SK-N-SH (cell line): ENCODE measurements around the gene TNPO2. TPM values are rescaled to one million over a fixed set of nuclear protein-coding genes. Genes with fewer than 3 reads are reported as not detected.

ENCODE experiments used
- CTCF ChIA-PET: fragments of 300-600, 350-600 bp; formaldehyde crosslinking; extraction: SDS; loops from one replicate; lab custom pipeline; 2021; lab: Yijun Ruan, JAX
- POLR2A ChIA-PET: fragments of 350-600 bp; sonication (Branson Sonifier 250); formaldehyde crosslinking; extraction: SDS; loops from one replicate; lab custom pipeline; 2020; ENCODE audit warnings: antibody characterized with exemption, inconsistent platforms; lab: Yijun Ruan, JAX
- DNase-seq: peaks from one replicate; pipeline ENCODE4 v3.0.0; 2012
- H2AFZ ChIP-seq: fragments of 200-600 bp; sonication (generic); 2 replicates; pipeline ENCODE4 v1.8.1; 2016; ENCODE audit warnings: antibody characterized with exemption, mild to moderate bottlenecking, low read depth
- H3F3A ChIP-seq: fragments of 200-600 bp; sonication (generic); replicated peaks from 2 replicates; pipeline ENCODE3; 2016; ENCODE audit warnings: antibody characterized with exemption, mild to moderate bottlenecking; ENCODE audit not compliant: insufficient read depth
- H3K27ac ChIP-seq, 2 experiments: fragments of 200-500 bp in 1 of 2; fragments of 200-600 bp in 1 of 2; sonication (Bioruptor generic) in 1 of 2; sonication (generic), shearing (Covaris generic) in 1 of 2; 2 replicates each; pipeline versions ENCODE4 v1.5.1 to v1.6.1; 2014 to 2016; ENCODE audit warnings: low read depth in 2 of 2, inconsistent platforms in 1 of 2, low read length in 1 of 2, mild to moderate bottlenecking in 1 of 2, mixed read lengths in 1 of 2
- H3K27me3 ChIP-seq: fragments of 200-600 bp; sonication (generic), shearing (Covaris generic); 2 replicates; pipeline ENCODE4 v1.6.1; 2016; ENCODE audit warnings: mixed run types; ENCODE audit not compliant: insufficient read depth
- H3K36me3 ChIP-seq, 2 experiments: fragments of 200-500 bp in 1 of 2; fragments of 200-600 bp in 1 of 2; sonication (Bioruptor generic) in 1 of 2; sonication (generic) in 1 of 2; replicated peaks in 1 of 2; 2 replicates each; pipeline versions ENCODE3 to v1.5.1; 2014 to 2016; ENCODE audit warnings: low read length in 1 of 2, mild to moderate bottlenecking in 1 of 2; ENCODE audit not compliant: insufficient read depth in 2 of 2, control insufficient read depth in 1 of 2
- H3K4me1 ChIP-seq, 2 experiments: fragments of 200-500 bp in 1 of 2; fragments of 200-600 bp in 1 of 2; sonication (Bioruptor generic) in 1 of 2; sonication (generic), shearing (Covaris generic) in 1 of 2; 2 replicates each; pipeline versions ENCODE4 v1.5.1 to v1.6.1; 2014 to 2016; ENCODE audit warnings: low read depth in 1 of 2, low read length in 1 of 2, mixed run types in 1 of 2; ENCODE audit not compliant: insufficient read depth in 2 of 2, control insufficient read depth in 1 of 2
- H3K4me2 ChIP-seq: fragments of 200-600 bp; sonication (generic), shearing (Covaris generic); 2 replicates; pipeline ENCODE4 v1.6.1; 2017; ENCODE audit warnings: mixed run types
- H3K4me3 ChIP-seq, 2 experiments: fragments of 200-500 bp in 1 of 2; fragments of 200-600 bp in 1 of 2; sonication (Bioruptor generic) in 1 of 2; sonication (generic), shearing (Covaris generic) in 1 of 2; 2 replicates each; pipeline versions ENCODE4 v1.5.1 to v1.8.1; 2014 to 2016; ENCODE audit warnings: low read depth in 2 of 2, inconsistent platforms in 1 of 2, low read length in 1 of 2, mild to moderate bottlenecking in 1 of 2, mixed read lengths in 1 of 2, moderate library complexity in 1 of 2
- H3K79me2 ChIP-seq: fragments of 200-600 bp; sonication (generic); 2 replicates; pipeline ENCODE4 v1.8.1; 2017; ENCODE audit warnings: mild to moderate bottlenecking; ENCODE audit not compliant: insufficient read depth
- H3K9ac ChIP-seq: fragments of 200-600 bp; sonication (generic); 2 replicates; pipeline ENCODE4 v1.6.1; 2017; ENCODE audit warnings: mixed run types
- H3K9me2 ChIP-seq: fragments of 200-600 bp; sonication (generic); 2 replicates; pipeline ENCODE4 v1.6.1; 2017; ENCODE audit warnings: mixed run types
- H3K9me3 ChIP-seq: fragments of 200-600 bp; sonication (generic); 2 replicates; pipeline ENCODE4 v1.6.1; 2017; ENCODE audit warnings: mixed run types, mild to moderate bottlenecking, moderate library complexity
- H4K20me1 ChIP-seq: fragments of 200-600 bp; sonication (generic); 2 replicates; pipeline ENCODE4 v1.6.1; 2017; ENCODE audit warnings: mild to moderate bottlenecking, mixed run types; ENCODE audit not compliant: insufficient read depth
- CHD2 ChIP-seq: fragments of 150-350 bp; IDR thresholded peaks from 2 replicates; pipeline ENCODE4 v1.6.1; 2018; ENCODE audit warnings: low read length; ENCODE audit not compliant: partially characterized antibody
- ELF1 ChIP-seq: IDR thresholded peaks from 2 replicates; pipeline ENCODE4 v1.4.0; 2012
- EP300 ChIP-seq, 2 experiments: IDR thresholded peaks; 2 replicates each; pipeline versions ENCODE4 v1.4.0 to v1.6.1; 2012; ENCODE audit warnings: borderline replicate concordance in 1 of 2, low read depth in 1 of 2, low read length in 1 of 2
- FOXM1 ChIP-seq: IDR thresholded peaks from 2 replicates; pipeline ENCODE4 v1.4.0; 2012; ENCODE audit warnings: low read depth, mild to moderate bottlenecking
- NRF1 ChIP-seq: IDR thresholded peaks from 2 replicates; pipeline ENCODE4 v1.6.1; 2012; ENCODE audit warnings: low read depth, mild to moderate bottlenecking, low read length
- POLR2AphosphoS5 ChIP-seq: IDR thresholded peaks from 2 replicates; pipeline ENCODE4 v1.6.1; 2012; ENCODE audit warnings: low read depth, low read length
- RFX5 ChIP-seq: IDR thresholded peaks from 2 replicates; pipeline ENCODE4 v1.6.1; 2012; ENCODE audit warnings: mild to moderate bottlenecking, improper control_type of control experiment, low read length
- SIN3A ChIP-seq: IDR thresholded peaks from 2 replicates; pipeline ENCODE4 v1.6.1; 2012; ENCODE audit warnings: low read depth, mild to moderate bottlenecking, low read length, moderate library complexity, borderline replicate concordance
- SMC3 ChIP-seq: IDR thresholded peaks from 2 replicates; pipeline ENCODE4 v1.6.1; 2012; ENCODE audit warnings: low read depth, low read length, improper control_type of control experiment
- YY1 ChIP-seq: IDR thresholded peaks from 2 replicates; pipeline ENCODE4 v1.4.0; 2012; ENCODE audit warnings: low read depth, mild to moderate bottlenecking
- WGBS: methylation state at CpG from one replicate; pipeline ENCODE4 v1.1.6; 2017; ENCODE audit warnings: low lambda C conversion rate; 5-methylcytosine and 5-hydroxymethylcytosine counted together
- polyA plus RNA-seq, 3 experiments: library from polyadenylated mRNA; depleted of rRNA; stranded (reverse); fragments of >200 nt; gene quantifications; 2 replicates each; pipeline ENCODE4 v1.2.3, GENCODE V29; 2012
- TF ChIP-seq, protein P1 (sequence below): IDR thresholded peaks from 2 replicates; pipeline ENCODE4 v1.4.0; 2012; ENCODE audit warnings: low read depth, borderline replicate concordance
- TF ChIP-seq, protein P2 (sequence below): IDR thresholded peaks from 2 replicates; pipeline ENCODE4 v1.4.0; 2012; ENCODE audit warnings: low read depth
- TF ChIP-seq, protein P3 (sequence below): fragments of 150-350 bp; IDR thresholded peaks from 2 replicates; pipeline ENCODE4 v1.6.1; 2016; ENCODE audit warnings: mild to moderate bottlenecking, low read depth, low read length
- TF ChIP-seq, protein P4 (sequence below): fragments of 200-600 bp; sonication (generic); IDR thresholded peaks from 2 replicates; pipeline ENCODE4 v1.6.1; 2017; ENCODE audit warnings: antibody characterized with exemption, mild to moderate bottlenecking, moderate library complexity
- TF ChIP-seq, protein P5 (sequence below): IDR thresholded peaks from 2 replicates; pipeline ENCODE4 v1.4.0; 2012; ENCODE audit warnings: low read depth, borderline replicate concordance

The TNPO2 gene
- polyA plus RNA-seq, 1 of the 3 experiments (the other 2 are of a cell fraction): 82.4 TPM

DNA sequence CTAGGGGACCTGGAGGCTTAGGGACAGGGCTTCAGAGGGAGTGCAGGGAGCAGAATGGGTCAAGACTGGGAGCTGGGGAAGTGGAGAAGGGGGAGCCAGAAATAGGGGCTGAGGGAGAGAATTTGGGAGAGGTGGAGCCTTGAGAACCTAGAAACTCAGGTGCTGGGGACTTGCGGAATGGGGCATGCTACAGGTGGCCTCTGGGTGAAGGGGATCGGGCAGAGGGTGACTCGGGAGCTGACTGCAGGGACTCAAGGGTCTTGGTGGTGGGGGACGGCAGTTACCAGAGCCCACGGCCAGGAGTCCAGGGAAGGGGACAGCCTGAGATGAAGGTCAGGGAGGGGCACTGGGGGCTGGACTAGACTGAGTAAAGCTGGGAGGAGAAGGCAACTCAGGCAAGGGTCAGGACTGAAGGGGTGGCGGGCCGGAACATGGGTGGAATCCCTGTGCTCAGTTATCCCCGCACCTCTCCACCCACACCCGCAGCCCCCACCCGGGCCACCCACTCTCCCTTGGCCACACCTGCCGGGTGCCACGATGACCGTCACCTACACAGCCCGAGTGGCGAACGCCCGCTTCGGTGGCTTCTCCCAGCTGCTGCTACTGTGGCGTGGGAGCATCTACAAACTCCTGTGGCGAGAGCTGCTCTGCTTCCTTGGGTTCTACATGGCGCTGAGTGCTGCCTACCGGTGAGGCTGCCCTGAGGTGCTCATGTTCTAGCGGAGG is 28.5 kb upstream of the TNPO2 start (continued):
- TF ChIP-seq, protein P1, sequence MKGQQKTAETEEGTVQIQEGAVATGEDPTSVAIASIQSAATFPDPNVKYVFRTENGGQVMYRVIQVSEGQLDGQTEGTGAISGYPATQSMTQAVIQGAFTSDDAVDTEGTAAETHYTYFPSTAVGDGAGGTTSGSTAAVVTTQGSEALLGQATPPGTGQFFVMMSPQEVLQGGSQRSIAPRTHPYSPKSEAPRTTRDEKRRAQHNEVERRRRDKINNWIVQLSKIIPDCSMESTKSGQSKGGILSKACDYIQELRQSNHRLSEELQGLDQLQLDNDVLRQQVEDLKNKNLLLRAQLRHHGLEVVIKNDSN: no peak
- no peak for TF ChIP-seq POLR2AphosphoS5

DNA sequence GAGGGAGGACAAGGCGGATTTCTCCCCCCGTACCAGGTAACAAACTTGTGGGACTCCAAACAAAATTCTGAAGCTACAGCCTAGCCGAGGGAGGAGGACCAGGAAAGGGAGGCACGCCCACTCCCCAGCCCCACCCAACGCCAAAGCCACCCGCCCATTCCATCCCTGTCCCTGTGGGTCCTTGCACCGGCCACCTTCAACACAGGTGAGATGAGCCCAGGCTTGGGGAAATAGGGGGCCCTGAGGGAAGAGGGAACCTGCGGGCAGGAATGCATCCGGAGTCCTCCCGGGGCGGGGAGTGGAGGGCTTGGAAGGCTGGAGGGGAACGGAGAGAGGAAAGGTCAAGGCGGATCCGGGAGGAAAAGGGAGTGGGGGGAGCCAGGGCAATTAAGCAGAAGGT is 27.9 kb upstream of the TNPO2 start, which contains the start of gene BEST2:
Gene BEST2, plus strand, starts transcription at position 157 of the 400 bp plus-strand sequence. CDS start 802 bp downstream, outside the sequence.
- H3K9ac ChIP-seq: no peak within 1 kb of the TSS
- POLR2A ChIA-PET: interaction anchor here (0.8 to 1.4 kb wide), 2 partner anchors 9 to 29 kb away, joined by 3 read pairs; no protein-coding TSS in a partner anchor
- H3K79me2 ChIP-seq: no peaks in the 10 kb centered on the region
- no peaks in the 10 kb centered on the region for H3K9me3 ChIP-seq
- peaks cover 0 to 8% of the 10 kb centered on the region in 2 experiments for H3K36me3 ChIP-seq
- no peak within 1 kb of the TSS for H3K4me2 ChIP-seq
- H3K4me1 ChIP-seq: peaks cover 0 to 8% of the 10 kb centered on the region in 2 experiments
- no peak within 1 kb of the TSS for H2AFZ ChIP-seq
- no peak for DNase-seq
- CTCF ChIA-PET: interaction anchor here (1.3 to 23.9 kb wide), 4 partner anchors 10 to 95 kb away, joined by 3 to 273 read pairs (median 4); no protein-coding TSS in a partner anchor
- no peak within 1 kb of the TSS for H3K4me3 ChIP-seq
- H3K9me2 ChIP-seq: no peaks in the 10 kb centered on the region
- peaks cover 40% of the 10 kb centered on the region for H3K27me3 ChIP-seq
- no peak within 1 kb of the TSS for H3K27ac ChIP-seq
- WGBS: 13% methylated on average over 10 of the region's 14 CpGs
- TF ChIP-seq NRF1 (no peak), SIN3A (no peak), FOXM1 (no peak), YY1 (no peak), POLR2AphosphoS5 (no peak), ELF1 (no peak), SMC3 (no peak), RFX5 (no peak), CHD2 (no peak), EP300 (IDR thresholded peaks at IDR 0.05; ENCODE audit: borderline replicate concordance in 1 of 2, low read depth in 1 of 2, low read length in 1 of 2) (no peak)
- TF ChIP-seq, protein P2, sequence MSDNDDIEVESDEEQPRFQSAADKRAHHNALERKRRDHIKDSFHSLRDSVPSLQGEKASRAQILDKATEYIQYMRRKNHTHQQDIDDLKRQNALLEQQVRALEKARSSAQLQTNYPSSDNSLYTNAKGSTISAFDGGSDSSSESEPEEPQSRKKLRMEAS: no peak
- TF ChIP-seq, protein P3, sequence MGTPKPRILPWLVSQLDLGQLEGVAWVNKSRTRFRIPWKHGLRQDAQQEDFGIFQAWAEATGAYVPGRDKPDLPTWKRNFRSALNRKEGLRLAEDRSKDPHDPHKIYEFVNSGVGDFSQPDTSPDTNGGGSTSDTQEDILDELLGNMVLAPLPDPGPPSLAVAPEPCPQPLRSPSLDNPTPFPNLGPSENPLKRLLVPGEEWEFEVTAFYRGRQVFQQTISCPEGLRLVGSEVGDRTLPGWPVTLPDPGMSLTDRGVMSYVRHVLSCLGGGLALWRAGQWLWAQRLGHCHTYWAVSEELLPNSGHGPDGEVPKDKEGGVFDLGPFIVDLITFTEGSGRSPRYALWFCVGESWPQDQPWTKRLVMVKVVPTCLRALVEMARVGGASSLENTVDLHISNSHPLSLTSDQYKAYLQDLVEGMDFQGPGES: no peak
- TF ChIP-seq, protein P4, sequence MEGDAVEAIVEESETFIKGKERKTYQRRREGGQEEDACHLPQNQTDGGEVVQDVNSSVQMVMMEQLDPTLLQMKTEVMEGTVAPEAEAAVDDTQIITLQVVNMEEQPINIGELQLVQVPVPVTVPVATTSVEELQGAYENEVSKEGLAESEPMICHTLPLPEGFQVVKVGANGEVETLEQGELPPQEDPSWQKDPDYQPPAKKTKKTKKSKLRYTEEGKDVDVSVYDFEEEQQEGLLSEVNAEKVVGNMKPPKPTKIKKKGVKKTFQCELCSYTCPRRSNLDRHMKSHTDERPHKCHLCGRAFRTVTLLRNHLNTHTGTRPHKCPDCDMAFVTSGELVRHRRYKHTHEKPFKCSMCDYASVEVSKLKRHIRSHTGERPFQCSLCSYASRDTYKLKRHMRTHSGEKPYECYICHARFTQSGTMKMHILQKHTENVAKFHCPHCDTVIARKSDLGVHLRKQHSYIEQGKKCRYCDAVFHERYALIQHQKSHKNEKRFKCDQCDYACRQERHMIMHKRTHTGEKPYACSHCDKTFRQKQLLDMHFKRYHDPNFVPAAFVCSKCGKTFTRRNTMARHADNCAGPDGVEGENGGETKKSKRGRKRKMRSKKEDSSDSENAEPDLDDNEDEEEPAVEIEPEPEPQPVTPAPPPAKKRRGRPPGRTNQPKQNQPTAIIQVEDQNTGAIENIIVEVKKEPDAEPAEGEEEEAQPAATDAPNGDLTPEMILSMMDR: no peak
- TF ChIP-seq, protein P5, sequence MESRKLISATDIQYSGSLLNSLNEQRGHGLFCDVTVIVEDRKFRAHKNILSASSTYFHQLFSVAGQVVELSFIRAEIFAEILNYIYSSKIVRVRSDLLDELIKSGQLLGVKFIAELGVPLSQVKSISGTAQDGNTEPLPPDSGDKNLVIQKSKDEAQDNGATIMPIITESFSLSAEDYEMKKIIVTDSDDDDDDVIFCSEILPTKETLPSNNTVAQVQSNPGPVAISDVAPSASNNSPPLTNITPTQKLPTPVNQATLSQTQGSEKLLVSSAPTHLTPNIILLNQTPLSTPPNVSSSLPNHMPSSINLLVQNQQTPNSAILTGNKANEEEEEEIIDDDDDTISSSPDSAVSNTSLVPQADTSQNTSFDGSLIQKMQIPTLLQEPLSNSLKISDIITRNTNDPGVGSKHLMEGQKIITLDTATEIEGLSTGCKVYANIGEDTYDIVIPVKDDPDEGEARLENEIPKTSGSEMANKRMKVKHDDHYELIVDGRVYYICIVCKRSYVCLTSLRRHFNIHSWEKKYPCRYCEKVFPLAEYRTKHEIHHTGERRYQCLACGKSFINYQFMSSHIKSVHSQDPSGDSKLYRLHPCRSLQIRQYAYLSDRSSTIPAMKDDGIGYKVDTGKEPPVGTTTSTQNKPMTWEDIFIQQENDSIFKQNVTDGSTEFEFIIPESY: no peak
- no peaks in the 10 kb centered on the region for H4K20me1 ChIP-seq
- H3F3A ChIP-seq: no peaks in the 10 kb centered on the region
